ENCODE results near the gene ULK4. TPM values are rescaled to one million over a fixed set of nuclear protein-coding genes. Genes with fewer than 3 reads are reported as not detected.
A peak's percentile ranks its signal among the peaks of the same experiment; 100 is the strongest.

ULK4 gene
- polyA plus RNA-seq, 1 donor from 2014 or later: 7.2 TPM

DNA sequence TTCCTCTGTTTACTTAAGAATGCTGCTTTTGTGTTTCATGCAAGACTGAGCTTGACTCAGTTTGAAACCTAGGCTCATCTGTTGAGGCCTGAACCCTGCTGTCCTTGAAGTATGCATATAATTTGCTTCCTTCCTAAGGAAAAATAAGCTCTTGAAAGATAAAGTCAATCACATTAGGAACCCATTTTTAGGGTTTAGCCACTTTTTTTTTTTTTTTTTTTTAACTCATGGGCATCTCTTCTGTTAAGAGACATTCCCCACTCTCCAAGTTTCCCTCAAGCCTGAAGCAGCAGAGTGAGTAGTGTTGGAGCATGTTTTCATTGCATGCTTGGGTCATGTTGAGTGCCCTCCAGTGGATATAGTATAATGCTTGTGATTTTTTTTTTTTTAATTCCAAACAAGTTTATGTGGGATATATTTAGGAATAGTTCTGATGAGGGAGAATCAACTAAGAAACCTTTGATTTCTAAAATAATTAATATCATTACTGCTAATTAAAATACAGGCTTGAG is 759.0 kb downstream of the ULK4 start:
- no peak overlapping the region for H3K9ac ChIP-seq (ENCODE audit: low read length)
- peaks cover 80% of the 10 kb centered on the region for H3K79me2 ChIP-seq (replicated peaks; ENCODE audit: insufficient read depth, low read length)
- no peak for TF ChIP-seq EZH2 (IDR thresholded peaks at IDR 0.05; ENCODE audit: borderline replicate concordance, insufficient read depth, low read length, poor library complexity, severe bottlenecking)
- peak; percentile 49 for TF ChIP-seq MXI1 (conservative IDR thresholded peaks at IDR 0.05; ENCODE audit: poor library complexity, severe bottlenecking)
- TF ChIP-seq EP300 (conservative IDR thresholded peaks at IDR 0.05; ENCODE audit: poor library complexity, severe bottlenecking): no peak
- peak; percentile 66 for TF ChIP-seq RAD21 (conservative IDR thresholded peaks at IDR 0.05)
- peak; percentile 79 for TF ChIP-seq SMC3 (conservative IDR thresholded peaks at IDR 0.05; ENCODE audit: poor library complexity)
- TF ChIP-seq POLR2AphosphoS5 (IDR thresholded peaks at IDR 0.05): no peak
- TF ChIP-seq, protein P1, sequence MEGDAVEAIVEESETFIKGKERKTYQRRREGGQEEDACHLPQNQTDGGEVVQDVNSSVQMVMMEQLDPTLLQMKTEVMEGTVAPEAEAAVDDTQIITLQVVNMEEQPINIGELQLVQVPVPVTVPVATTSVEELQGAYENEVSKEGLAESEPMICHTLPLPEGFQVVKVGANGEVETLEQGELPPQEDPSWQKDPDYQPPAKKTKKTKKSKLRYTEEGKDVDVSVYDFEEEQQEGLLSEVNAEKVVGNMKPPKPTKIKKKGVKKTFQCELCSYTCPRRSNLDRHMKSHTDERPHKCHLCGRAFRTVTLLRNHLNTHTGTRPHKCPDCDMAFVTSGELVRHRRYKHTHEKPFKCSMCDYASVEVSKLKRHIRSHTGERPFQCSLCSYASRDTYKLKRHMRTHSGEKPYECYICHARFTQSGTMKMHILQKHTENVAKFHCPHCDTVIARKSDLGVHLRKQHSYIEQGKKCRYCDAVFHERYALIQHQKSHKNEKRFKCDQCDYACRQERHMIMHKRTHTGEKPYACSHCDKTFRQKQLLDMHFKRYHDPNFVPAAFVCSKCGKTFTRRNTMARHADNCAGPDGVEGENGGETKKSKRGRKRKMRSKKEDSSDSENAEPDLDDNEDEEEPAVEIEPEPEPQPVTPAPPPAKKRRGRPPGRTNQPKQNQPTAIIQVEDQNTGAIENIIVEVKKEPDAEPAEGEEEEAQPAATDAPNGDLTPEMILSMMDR (IDR thresholded peaks at IDR 0.05; ENCODE audit: poor library complexity, severe bottlenecking): peak; percentile 71
- H3K4me2 ChIP-seq (ENCODE audit: low read length): peak overlapping the region; percentile 60
- peaks cover 5% of the 10 kb centered on the region for H3F3A ChIP-seq (ENCODE audit: insufficient read depth, low read length, poor library complexity, severe bottlenecking)
- no peaks in the 10 kb centered on the region for H3K9me3 ChIP-seq (ENCODE audit: low read length)
- H3K9me2 ChIP-seq (ENCODE audit: insufficient read depth, low read length): no peaks in the 10 kb centered on the region
- peaks cover 7% of the 10 kb centered on the region for H4K20me1 ChIP-seq (ENCODE audit: insufficient read depth)
- H3K27me3 ChIP-seq (ENCODE audit: insufficient read depth, low read depth, low read length): no peaks in the 10 kb centered on the region
- no peaks in the 10 kb centered on the region for H3K36me3 ChIP-seq (ENCODE audit: insufficient read depth, low read length)
- H2AFZ ChIP-seq (ENCODE audit: low read depth, low read length): no peak overlapping the region
- H3K4me3 ChIP-seq (ENCODE audit: low read length): peak overlapping the region; percentile 79
- H3K27ac ChIP-seq (ENCODE audit: low read length): no peak overlapping the region

DNA sequence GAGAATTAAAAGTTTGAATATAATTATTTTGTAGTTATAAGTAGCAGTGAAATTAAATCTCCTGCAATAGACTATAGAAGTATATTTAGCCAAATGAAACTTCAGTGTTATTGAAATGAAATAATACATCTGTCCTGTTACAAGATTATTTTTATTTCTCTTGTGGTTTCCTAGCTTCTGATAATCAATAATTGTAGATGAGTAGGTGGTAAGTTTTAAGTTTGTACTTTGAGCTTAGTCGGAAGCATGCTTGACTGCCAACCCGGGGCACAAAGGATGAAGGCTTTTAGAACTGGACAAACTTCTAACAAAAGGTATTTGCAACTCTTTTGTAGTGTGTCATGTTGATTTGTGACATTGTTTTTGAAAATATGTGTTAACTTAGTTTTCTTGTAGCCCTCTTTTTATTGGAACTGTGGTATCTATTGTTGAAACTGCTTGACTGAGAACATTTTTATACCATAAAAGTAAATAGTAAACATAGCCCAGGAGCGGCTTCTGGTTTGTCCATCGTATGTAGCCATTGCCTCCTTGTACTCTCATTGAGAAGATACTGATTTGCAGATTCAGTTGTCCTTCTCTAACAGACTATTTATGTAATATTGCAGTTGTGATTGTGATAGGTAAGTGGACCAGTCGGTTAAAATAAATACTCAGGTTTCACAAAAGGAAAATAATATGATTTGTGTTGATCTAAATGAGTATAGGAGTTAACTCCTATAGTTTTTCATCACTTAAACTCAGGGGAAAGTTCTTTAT is 759.6 kb downstream of the ULK4 start:
- Histone ChIP-seq H3K9ac (ENCODE audit: low read length) (no peak overlapping the region), H3K27me3 (ENCODE audit: insufficient read depth, low read depth, low read length) (no peaks in the 10 kb centered on the region), H3K9me2 (ENCODE audit: insufficient read depth, low read length) (no peaks in the 10 kb centered on the region), H3K4me2 (ENCODE audit: low read length) (peak overlapping the region; percentile 60), H3K27ac (ENCODE audit: low read length) (no peak overlapping the region), H3K4me3 (ENCODE audit: low read length) (peak overlapping the region; percentile 79), H4K20me1 (ENCODE audit: insufficient read depth) (peaks cover 7% of the 10 kb centered on the region), H3K36me3 (ENCODE audit: insufficient read depth, low read length) (no peaks in the 10 kb centered on the region), H2AFZ (ENCODE audit: low read depth, low read length) (no peak overlapping the region), H3K79me2 (replicated peaks; ENCODE audit: insufficient read depth, low read length) (peaks cover 74% of the 10 kb centered on the region), H3K9me3 (ENCODE audit: low read length) (no peaks in the 10 kb centered on the region), H3F3A (ENCODE audit: insufficient read depth, low read length, poor library complexity, severe bottlenecking) (peaks cover 5% of the 10 kb centered on the region)
- TF ChIP-seq, protein P2, sequence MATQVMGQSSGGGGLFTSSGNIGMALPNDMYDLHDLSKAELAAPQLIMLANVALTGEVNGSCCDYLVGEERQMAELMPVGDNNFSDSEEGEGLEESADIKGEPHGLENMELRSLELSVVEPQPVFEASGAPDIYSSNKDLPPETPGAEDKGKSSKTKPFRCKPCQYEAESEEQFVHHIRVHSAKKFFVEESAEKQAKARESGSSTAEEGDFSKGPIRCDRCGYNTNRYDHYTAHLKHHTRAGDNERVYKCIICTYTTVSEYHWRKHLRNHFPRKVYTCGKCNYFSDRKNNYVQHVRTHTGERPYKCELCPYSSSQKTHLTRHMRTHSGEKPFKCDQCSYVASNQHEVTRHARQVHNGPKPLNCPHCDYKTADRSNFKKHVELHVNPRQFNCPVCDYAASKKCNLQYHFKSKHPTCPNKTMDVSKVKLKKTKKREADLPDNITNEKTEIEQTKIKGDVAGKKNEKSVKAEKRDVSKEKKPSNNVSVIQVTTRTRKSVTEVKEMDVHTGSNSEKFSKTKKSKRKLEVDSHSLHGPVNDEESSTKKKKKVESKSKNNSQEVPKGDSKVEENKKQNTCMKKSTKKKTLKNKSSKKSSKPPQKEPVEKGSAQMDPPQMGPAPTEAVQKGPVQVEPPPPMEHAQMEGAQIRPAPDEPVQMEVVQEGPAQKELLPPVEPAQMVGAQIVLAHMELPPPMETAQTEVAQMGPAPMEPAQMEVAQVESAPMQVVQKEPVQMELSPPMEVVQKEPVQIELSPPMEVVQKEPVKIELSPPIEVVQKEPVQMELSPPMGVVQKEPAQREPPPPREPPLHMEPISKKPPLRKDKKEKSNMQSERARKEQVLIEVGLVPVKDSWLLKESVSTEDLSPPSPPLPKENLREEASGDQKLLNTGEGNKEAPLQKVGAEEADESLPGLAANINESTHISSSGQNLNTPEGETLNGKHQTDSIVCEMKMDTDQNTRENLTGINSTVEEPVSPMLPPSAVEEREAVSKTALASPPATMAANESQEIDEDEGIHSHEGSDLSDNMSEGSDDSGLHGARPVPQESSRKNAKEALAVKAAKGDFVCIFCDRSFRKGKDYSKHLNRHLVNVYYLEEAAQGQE (IDR thresholded peaks at IDR 0.05; ENCODE audit: borderline replicate concordance): no peak

Measured in neural cell (in vitro differentiated cells).